K562 (cell line): Measurements from ENCODE around the gene ZNF747. TPM values are rescaled to one million over a fixed set of nuclear protein-coding genes. Genes with fewer than 3 reads are reported as not detected.

Experiments
- DIDO1 ChIP-seq: fragments of 450-650 bp; IDR thresholded peaks from 2 replicates; pipeline ENCODE4 v1.6.1; 2016; ENCODE audit warnings: low read depth, missing biosample characterization, missing genetic modification characterization
- FOXA1 ChIP-seq: fragments of 450-650 bp; IDR thresholded peaks from 2 replicates; pipeline ENCODE4 v1.6.1; 2016; ENCODE audit warnings: mild to moderate bottlenecking, borderline replicate concordance
- NFE2 ChIP-seq: IDR thresholded peaks from 2 replicates; pipeline ENCODE4 v1.6.1; 2014; ENCODE audit warnings: antibody characterized with exemption, low read depth
- POLR2G ChIP-seq: fragments of 200-400 bp; formaldehyde crosslinking; IDR thresholded peaks from 2 replicates; pipeline ENCODE4 v1.6.1; 2017; ENCODE audit warnings: low read depth, mild to moderate bottlenecking, antibody characterized with exemption, low read length, moderate library complexity
- RBFOX2 ChIP-seq: fragments of 200-400 bp; formaldehyde crosslinking; IDR thresholded peaks from 2 replicates; pipeline ENCODE4 v1.6.1; 2017; ENCODE audit warnings: low read depth, mild to moderate bottlenecking, low read length, moderate library complexity
- SIX5 ChIP-seq, 2 experiments: IDR thresholded peaks; 2 replicates each; pipeline ENCODE4 v1.6.1; 2011; ENCODE audit warnings: low read length in 2 of 2, borderline replicate concordance in 1 of 2, low read depth in 1 of 2, mild to moderate bottlenecking in 1 of 2, moderate library complexity in 1 of 2; ENCODE audit not compliant: insufficient read depth in 1 of 2
- SMARCC2 ChIP-seq: fragments of 450-650 bp; IDR thresholded peaks from 2 replicates; pipeline ENCODE4 v1.6.1; 2017; ENCODE audit warnings: antibody characterized with exemption, moderate library complexity, mild to moderate bottlenecking, low read depth
- USF1 ChIP-seq: sonication (generic); formaldehyde crosslinking; IDR thresholded peaks from 2 replicates; pipeline ENCODE4 v1.9.0; 2022; ENCODE audit warnings: mild to moderate bottlenecking, missing genetic modification reagents
- ZBTB40 ChIP-seq, 2 experiments: fragments of 450-650 bp in 1 of 2; sonication (generic) in 1 of 2; formaldehyde crosslinking in 1 of 2; IDR thresholded peaks; 2 replicates each; pipeline versions ENCODE4 v1.7.1 to v1.9.0; 2016 to 2022; ENCODE audit warnings: inconsistent platforms in 1 of 2, mild to moderate bottlenecking in 1 of 2, missing genetic modification reagents in 1 of 2
- ZBTB8A ChIP-seq: fragments of 450-650 bp; IDR thresholded peaks from 2 replicates; pipeline ENCODE4 v1.6.1; 2018; ENCODE audit warnings: mild to moderate bottlenecking, moderate library complexity; ENCODE audit not compliant: partially characterized antibody
- ZFP36 ChIP-seq: fragments of 150-350 bp; IDR thresholded peaks from 2 replicates; pipeline ENCODE4 v1.6.1; 2018; ENCODE audit warnings: low read length, low read depth; ENCODE audit not compliant: partially characterized antibody
- ZNF274 ChIP-seq: IDR thresholded peaks from 2 replicates; pipeline ENCODE4 v1.6.1; 2011; ENCODE audit warnings: low read depth, mild to moderate bottlenecking, low read length, moderate library complexity, borderline replicate concordance
- ZNF41 ChIP-seq: fragments of 250-450 bp; sonication (Bioruptor Pico); conservative IDR thresholded peaks from 2 replicates; pipeline ENCODE4 v1.4.0; 2020; ENCODE audit warnings: mild to moderate bottlenecking
- polyA plus RNA-seq, 8 experiments: library from polyadenylated mRNA; depleted of rRNA in 4 of 8; stranded (reverse) in 5 of 8; unstranded in 3 of 8; fragments of >200 nt; fragmentation: Nextera tagmentation in 2 of 8; fragmentation: Illumina TruSeq in 1 of 8; extraction: Ambion mirVana in 2 of 8; extraction: Trizol in 1 of 8; gene quantifications; 2 replicates each; pipeline versions ENCODE4 v1.2.1 to v1.2.3, GENCODE V29; 2011 to 2014; ENCODE audit warnings: inconsistent platforms in 1 of 8, missing spikeins in 1 of 8
- total RNA-seq, 7 experiments: library from RNA; depleted of rRNA in 6 of 7; stranded (reverse); fragments of >200 nt in 6 of 7; fragmentation: Illumina TruSeq in 2 of 7; extraction: Trizol in 2 of 7; gene quantifications; 2 replicates each; pipeline versions ENCODE4 v1.2.1 to v1.2.3, GENCODE V29; 2011 to 2021; ENCODE audit warnings: low replicate concordance in 1 of 7
- TF ChIP-seq, protein P1 (sequence below): IDR thresholded peaks from 2 replicates; pipeline ENCODE4 v1.6.1; 2011; ENCODE audit not compliant: insufficient read length; ENCODE audit errors: extremely low read depth

The ZNF747 gene
- total and polyA plus RNA-seq, 9 of the 15 experiments (the other 6 are each of a cell fraction or from before 2014, with no cell fraction given) = 0.14 to 3.3 (median 1.5) TPM

GRCh38 chr16:30524575-30525568 is 9.8 kb downstream of the ZNF747 start (continued):
- no peak for TF ChIP-seq NFE2
- no peak for TF ChIP-seq ZFP36
- no peak for TF ChIP-seq SIX5 (IDR thresholded peaks at IDR 0.05; ENCODE audit: borderline replicate concordance in 1 of 2, insufficient read depth in 1 of 2, low read depth in 1 of 2, low read length in 2 of 2)
- TF ChIP-seq, protein P1, sequence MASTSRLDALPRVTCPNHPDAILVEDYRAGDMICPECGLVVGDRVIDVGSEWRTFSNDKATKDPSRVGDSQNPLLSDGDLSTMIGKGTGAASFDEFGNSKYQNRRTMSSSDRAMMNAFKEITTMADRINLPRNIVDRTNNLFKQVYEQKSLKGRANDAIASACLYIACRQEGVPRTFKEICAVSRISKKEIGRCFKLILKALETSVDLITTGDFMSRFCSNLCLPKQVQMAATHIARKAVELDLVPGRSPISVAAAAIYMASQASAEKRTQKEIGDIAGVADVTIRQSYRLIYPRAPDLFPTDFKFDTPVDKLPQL = no peak
- TF ChIP-seq FOXA1 = no peak
- TF ChIP-seq ZNF41 (CRISPR knock-in tag) = no peak
- TF ChIP-seq DIDO1 (tag) = no peak
- TF ChIP-seq ZNF274 = no peak
- TF ChIP-seq ZBTB40 (IDR thresholded peaks at IDR 0.05) = no peak
- no peak for TF ChIP-seq ZBTB40 (CRISPR knock-in tag; IDR thresholded peaks at IDR 0.05)
- 0 out of 2 replicates have a peak, but pooled peaks have one; percentile 35 for TF ChIP-seq POLR2G
- no peak for TF ChIP-seq SMARCC2
- TF ChIP-seq USF1 (CRISPR knock-in tag) = no peak
- TF ChIP-seq RBFOX2 = peak; percentile 40
- no peak for TF ChIP-seq ZBTB8A
